NCI-H748 (cell line): ENCODE results near the gene SIK3.

Experiments used
- DNase-seq: peaks from one replicate; lab custom pipeline; 2025; ENCODE audit not compliant: unreplicated experiment; lab: John Stamatoyannopoulos, UW

SIK3 gene

GRCh38 chr11:117011541-117011898 lies 86.7 kb downstream of the SIK3 start:
- no peak for DNase-seq

GRCh38 chr11:117010808-117011540 lies 87.3 kb downstream of the SIK3 start:
- no peak for DNase-seq

- no peak for DNase-seq
These were observed 88.2 kb downstream of the SIK3 start for GRCh38 chr11:117009905-117010605.

GRCh38 chr11:117005758-117006157 lies 92.5 kb downstream of the SIK3 start:
- no peak for DNase-seq

- DNase-seq, result no peak
These were observed 95.5 kb downstream of the SIK3 start for GRCh38 chr11:117002639-117003299.

GRCh38 chr11:117000014-117000737 lies 98.1 kb downstream of the SIK3 start:
- DNase-seq, result no peak

GRCh38 chr11:116997071-116997470 lies 101.2 kb downstream of the SIK3 start:
- no peak for DNase-seq

- no peak for DNase-seq
These were observed 104.0 kb downstream of the SIK3 start for GRCh38 chr11:116994195-116994594.

GRCh38 chr11:116993599-116993998 lies 104.6 kb downstream of the SIK3 start:
- peak; percentile 30 for DNase-seq

- no peak for DNase-seq
These were observed 106.7 kb downstream of the SIK3 start for GRCh38 chr11:116991491-116991890.

GRCh38 chr11:116990811-116991210 lies 107.4 kb downstream of the SIK3 start:
- no peak for DNase-seq

- DNase-seq, result no peak
These were observed 108.2 kb downstream of the SIK3 start for GRCh38 chr11:116990061-116990473.

GRCh38 chr11:116989184-116989583 lies 109.0 kb downstream of the SIK3 start:
- DNase-seq, result no peak

GRCh38 chr11:116986521-116987105 lies 111.6 kb downstream of the SIK3 start:
- no peak for DNase-seq

- DNase-seq, result no peak
These were observed 113.6 kb downstream of the SIK3 start for GRCh38 chr11:116984589-116984988.

GRCh38 chr11:116984186-116984585 lies 114.0 kb downstream of the SIK3 start:
- no peak for DNase-seq

GRCh38 chr11:116981266-116981885 lies 116.9 kb downstream of the SIK3 start:
- DNase-seq, result no peak

- DNase-seq, result no peak
These were observed 118.0 kb downstream of the SIK3 start for GRCh38 chr11:116980136-116980793.

GRCh38 chr11:116976941-116977570 lies 121.2 kb downstream of the SIK3 start:
- no peak for DNase-seq

GRCh38 chr11:116975661-116976060 lies 122.6 kb downstream of the SIK3 start:
- no peak for DNase-seq
